GM10266 (cell line): ENCODE data around the gene PTTG1IP.

Source experiments
- DNase-seq: peaks from one replicate; pipeline ENCODE4 v3.0.0; 2012; ENCODE audit errors: extremely low spot score
- TF ChIP-seq, protein P1 (sequence below): IDR thresholded peaks from 2 replicates; pipeline ENCODE4 v1.5.1; 2012; ENCODE audit warnings: mild to moderate bottlenecking, low read depth; ENCODE audit not compliant: control insufficient read depth, insufficient read depth; ENCODE audit errors: missing control alignments

Gene PTTG1IP

GRCh38 chr21:44892536-44893277 lies 19.2 kb upstream of the PTTG1IP start:
- TF ChIP-seq, protein P1, sequence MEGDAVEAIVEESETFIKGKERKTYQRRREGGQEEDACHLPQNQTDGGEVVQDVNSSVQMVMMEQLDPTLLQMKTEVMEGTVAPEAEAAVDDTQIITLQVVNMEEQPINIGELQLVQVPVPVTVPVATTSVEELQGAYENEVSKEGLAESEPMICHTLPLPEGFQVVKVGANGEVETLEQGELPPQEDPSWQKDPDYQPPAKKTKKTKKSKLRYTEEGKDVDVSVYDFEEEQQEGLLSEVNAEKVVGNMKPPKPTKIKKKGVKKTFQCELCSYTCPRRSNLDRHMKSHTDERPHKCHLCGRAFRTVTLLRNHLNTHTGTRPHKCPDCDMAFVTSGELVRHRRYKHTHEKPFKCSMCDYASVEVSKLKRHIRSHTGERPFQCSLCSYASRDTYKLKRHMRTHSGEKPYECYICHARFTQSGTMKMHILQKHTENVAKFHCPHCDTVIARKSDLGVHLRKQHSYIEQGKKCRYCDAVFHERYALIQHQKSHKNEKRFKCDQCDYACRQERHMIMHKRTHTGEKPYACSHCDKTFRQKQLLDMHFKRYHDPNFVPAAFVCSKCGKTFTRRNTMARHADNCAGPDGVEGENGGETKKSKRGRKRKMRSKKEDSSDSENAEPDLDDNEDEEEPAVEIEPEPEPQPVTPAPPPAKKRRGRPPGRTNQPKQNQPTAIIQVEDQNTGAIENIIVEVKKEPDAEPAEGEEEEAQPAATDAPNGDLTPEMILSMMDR = peak; percentile 86
- peak; percentile 85 for DNase-seq

DNA sequence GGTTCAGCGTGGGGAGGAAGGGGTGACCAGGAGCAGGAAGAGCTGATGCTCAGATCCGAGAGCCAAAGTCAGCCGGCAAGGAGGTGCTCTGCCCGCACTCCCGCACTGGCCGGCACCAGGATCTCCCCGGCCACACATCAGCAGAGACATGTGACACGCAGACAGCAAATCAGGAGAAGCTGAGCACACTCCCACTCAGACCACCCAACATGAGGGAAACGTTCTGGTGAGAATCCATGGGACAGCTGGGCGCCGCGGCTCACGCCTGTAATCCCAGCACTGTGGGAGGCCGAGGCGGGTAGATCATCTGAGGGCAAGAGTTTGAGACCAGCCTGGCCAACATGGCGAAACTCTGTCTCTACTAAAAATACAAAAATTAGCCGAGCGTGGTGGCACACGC lies 18.6 kb upstream of the PTTG1IP start:
- DNase-seq = no peak
- TF ChIP-seq, protein P1 = no peak

GRCh38 chr21:44891631-44892031 lies 18.1 kb upstream of the PTTG1IP start:
- TF ChIP-seq, protein P1 = no peak
- no peak for DNase-seq

DNA sequence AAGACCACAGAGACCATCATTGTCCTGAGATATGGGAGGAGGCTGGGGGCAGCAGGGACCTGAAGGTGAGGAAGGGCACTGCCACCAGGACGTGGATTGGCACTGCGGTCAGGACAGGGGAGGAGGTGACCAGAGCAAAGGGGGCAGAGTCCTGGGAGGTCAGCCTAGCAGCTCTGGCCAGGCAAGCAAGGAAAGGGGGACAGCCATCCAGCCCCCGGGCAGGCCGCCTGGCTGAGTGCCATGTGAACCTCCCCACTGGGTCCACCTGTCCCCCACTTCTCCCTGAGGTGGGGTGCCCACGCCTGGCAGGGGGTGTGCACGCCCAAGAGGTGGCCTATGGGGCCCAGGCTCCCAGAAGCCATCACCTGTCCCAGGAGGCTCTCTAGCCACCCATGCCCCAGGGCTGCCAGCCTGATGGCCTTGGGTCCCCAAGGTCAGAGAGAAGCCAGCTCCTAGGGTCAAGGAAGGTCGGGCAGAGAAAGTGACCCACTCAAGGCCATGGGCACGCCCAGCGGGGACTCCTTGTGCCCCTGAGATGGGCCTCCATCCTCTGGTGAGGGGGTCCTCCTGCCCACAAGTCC lies 17.6 kb upstream of the PTTG1IP start:
- DNase-seq = no peak
- TF ChIP-seq, protein P1 = no peak

GRCh38 chr21:44890338-44890931 lies 16.9 kb upstream of the PTTG1IP start:
- DNase-seq = no peak
- TF ChIP-seq, protein P1 = no peak

- no peak for DNase-seq
- TF ChIP-seq, protein P1 = no peak
These were observed 16.3 kb upstream of the PTTG1IP start for GRCh38 chr21:44889625-44890337.
